ENCODE results near the gene PPP6R2.

Gene PPP6R2

DNA sequence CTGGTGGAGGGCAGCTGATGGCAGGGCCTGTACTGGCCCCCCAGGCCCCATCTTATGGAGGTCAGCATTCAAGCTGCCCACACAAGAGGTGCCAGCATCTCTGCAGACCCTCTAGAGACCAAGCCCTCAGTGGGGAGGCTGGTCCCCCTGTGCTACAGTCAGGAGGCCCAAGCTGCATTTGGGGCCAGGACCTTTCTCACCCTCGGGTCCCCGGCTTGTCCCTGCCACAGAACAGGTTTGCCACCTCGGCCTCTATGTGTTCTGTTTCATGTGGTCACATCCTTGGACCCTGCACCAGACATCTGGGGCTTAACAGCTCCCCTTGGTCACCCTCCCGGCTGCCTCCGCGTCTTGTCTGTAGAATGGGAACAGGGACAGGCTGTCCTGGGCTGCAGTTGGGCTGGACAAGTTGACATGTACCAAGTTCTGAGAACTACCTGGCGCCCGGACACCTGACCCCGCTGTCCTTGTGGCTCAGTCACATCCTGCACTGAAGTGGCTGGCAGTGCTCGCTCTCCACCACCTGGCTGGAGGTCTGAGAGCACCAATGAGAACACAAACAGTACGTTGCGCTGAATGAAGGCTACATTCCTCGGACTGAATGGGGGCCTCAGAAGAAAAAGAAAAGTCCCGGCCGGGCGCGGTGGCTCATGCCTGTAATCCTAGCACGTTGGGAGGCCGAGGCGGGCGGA is 33.0 kb upstream of the PPP6R2 start (continued):
- TF ChIP-seq ZNF518A (tag by site-specific recombination; conservative IDR thresholded peaks at IDR 0.05; ENCODE audit: low read depth), result no peak
- no peak for TF ChIP-seq ZFP69B (tag by site-specific recombination; IDR thresholded peaks at IDR 0.05)
- no peak for TF ChIP-seq ZNF302 (tag by site-specific recombination; IDR thresholded peaks at IDR 0.05; ENCODE audit: low read depth)
- TF ChIP-seq KLF9 (tag by site-specific recombination; IDR thresholded peaks at IDR 0.05; ENCODE audit: low read depth), result no peak
- no peak for TF ChIP-seq HOXD13 (CRISPR knock-in tag; IDR thresholded peaks at IDR 0.05; ENCODE audit: borderline replicate concordance)
- no peak for TF ChIP-seq ZNF223 (tag by site-specific recombination; IDR thresholded peaks at IDR 0.05)
- TF ChIP-seq ZNF837 (tag by site-specific recombination; IDR thresholded peaks at IDR 0.05), result no peak
- TF ChIP-seq ZNF175 (tag by site-specific recombination; IDR thresholded peaks at IDR 0.05), result no peak
- no peak for TF ChIP-seq ZNF580 (tag by site-specific recombination; IDR thresholded peaks at IDR 0.05)
- no peak for TF ChIP-seq HOXC10 (CRISPR knock-in tag; IDR thresholded peaks at IDR 0.05)
- no peak for TF ChIP-seq SETDB1 (IDR thresholded peaks at IDR 0.05; ENCODE audit: insufficient read length, low read length)
- TF ChIP-seq, protein P1, sequence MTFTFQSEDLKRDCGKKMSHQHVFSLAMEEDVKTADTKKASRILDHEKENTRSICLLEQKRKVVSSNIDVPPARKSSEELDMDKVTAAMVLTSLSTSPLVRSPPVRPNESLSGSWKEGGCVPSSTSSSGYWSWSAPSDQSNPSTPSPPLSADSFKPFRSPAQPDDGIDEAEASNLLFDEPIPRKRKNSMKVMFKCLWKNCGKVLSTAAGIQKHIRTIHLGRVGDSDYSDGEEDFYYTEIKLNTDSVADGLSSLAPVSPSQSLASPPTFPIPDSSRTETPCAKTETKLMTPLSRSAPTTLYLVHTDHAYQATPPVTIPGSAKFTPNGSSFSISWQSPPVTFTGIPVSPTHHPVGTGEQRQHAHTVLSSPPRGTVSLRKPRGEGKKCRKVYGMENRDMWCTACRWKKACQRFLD (tag by site-specific recombination; IDR thresholded peaks at IDR 0.05), result no peak

DNA sequence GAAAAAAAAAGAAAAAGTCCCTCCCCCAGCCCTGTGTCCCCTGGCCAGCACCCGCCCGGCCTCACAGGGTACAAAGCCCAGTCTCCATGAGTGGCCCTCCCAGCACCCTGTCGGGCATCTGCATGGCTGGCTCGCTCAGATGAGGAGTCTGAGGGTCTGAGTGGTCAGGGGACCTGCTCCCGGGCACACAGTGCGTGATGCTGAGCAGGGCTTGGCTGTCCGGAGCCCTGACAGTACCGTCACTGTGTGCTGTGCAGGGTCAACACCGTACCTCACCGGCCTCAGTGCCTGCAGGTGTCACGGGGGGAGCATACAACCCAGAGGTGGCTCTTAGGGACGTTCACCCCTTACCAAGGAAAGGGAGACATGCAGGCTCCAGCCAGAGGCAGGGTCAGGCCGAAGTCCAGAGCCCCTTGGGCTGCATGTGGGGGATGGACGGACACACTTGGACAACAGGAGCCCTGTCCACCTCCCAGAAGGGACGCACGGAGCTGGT is 32.1 kb upstream of the PPP6R2 start:
- POLR2A ChIA-PET, result no interaction called here
- Histone ChIP-seq H3K36me3 (ENCODE audit: control insufficient read depth in 2 of 2, insufficient read depth in 1 of 2, low read length in 2 of 2) (no peaks in the 10 kb centered on the region), H3K9me3 (ENCODE audit: control insufficient read depth, insufficient read depth, low read depth, low read length) (no peaks in the 10 kb centered on the region), H3K4me3 (ENCODE audit: low read depth, low read length) (no peak overlapping the region), H3K4me1 (ENCODE audit: control insufficient read depth, insufficient read depth, low read length) (no peaks in the 10 kb centered on the region; the same call in 1 of the 2 replicates), H3K27ac (ENCODE audit: extremely low read depth, low read depth, low read length) (no peak overlapping the region)
- CTCF ChIA-PET, result interaction anchor here (0.7 kb wide), 1 partner anchor 11 kb away, joined by 6 read pairs; no protein-coding TSS in a partner anchor
- no peak for TF ChIP-seq ZBTB49 (tag by site-specific recombination; IDR thresholded peaks at IDR 0.05; ENCODE audit: low read depth)
- TF ChIP-seq ZNF660 (tag by site-specific recombination; IDR thresholded peaks at IDR 0.05), result no peak
- no peak for TF ChIP-seq ZNF211 (tag by site-specific recombination; IDR thresholded peaks at IDR 0.05; ENCODE audit: low read depth)
- no peak for TF ChIP-seq ZNF701 (tag by site-specific recombination; IDR thresholded peaks at IDR 0.05)
- no peak for TF ChIP-seq ZNF404 (tag by site-specific recombination; IDR thresholded peaks at IDR 0.05)
- no peak for TF ChIP-seq PBX3 (CRISPR knock-in tag; IDR thresholded peaks at IDR 0.05)
- no peak for TF ChIP-seq ZNF629 (tag by site-specific recombination; IDR thresholded peaks at IDR 0.05)
- TF ChIP-seq ZNF423 (tag by site-specific recombination; IDR thresholded peaks at IDR 0.05), result no peak
- no peak for TF ChIP-seq ZNF274 (IDR thresholded peaks at IDR 0.05; ENCODE audit: low read length)
- TF ChIP-seq ZNF274 (tag by site-specific recombination; IDR thresholded peaks at IDR 0.05; ENCODE audit: borderline replicate concordance), result no peak
- no peak for TF ChIP-seq ZBTB8A (tag by site-specific recombination; IDR thresholded peaks at IDR 0.05)
- TF ChIP-seq ZNF341 (tag by site-specific recombination; IDR thresholded peaks at IDR 0.05; ENCODE audit: low read depth), result no peak
- TF ChIP-seq ZNF175 (tag by site-specific recombination; IDR thresholded peaks at IDR 0.05), result no peak
- TF ChIP-seq, protein P2, sequence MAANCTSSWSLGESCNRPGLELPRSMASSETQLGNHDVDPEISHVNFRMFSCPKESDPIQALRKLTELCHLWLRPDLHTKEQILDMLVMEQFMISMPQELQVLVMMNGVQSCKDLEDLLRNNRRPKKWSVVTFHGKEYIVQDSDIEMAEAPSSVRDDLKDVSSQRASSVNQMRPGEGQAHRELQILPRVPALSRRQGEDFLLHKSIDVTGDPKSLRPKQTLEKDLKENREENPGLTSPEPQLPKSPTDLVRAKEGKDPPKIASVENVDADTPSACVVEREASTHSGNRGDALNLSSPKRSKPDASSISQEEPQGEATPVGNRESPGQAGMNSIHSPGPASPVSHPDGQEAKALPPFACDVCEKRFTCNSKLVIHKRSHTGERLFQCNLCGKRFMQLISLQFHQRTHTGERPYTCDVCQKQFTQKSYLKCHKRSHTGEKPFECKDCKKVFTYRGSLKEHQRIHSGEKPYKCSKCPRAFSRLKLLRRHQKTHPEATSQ (tag by site-specific recombination; IDR thresholded peaks at IDR 0.05), result no peak
